Posterior vena cava (tissue), 2 donors: ENCODE results near the gene FOXO3. TPM values are rescaled to one million over a fixed set of nuclear protein-coding genes. Genes with fewer than 3 reads are reported as not detected.
A peak's percentile ranks its signal among the peaks of the same experiment; 100 is the strongest.

Source experiments
- DNase-seq: peaks from one replicate; pipeline ENCODE4 v3.0.0-alpha.2; 2020; ENCODE audit warnings: low spot score
- intact Hi-C, 2 donors: fragments of 100-400 bp; cut with DNase I; formaldehyde crosslinking; loops; one replicate each; pipeline versions ENCODE4 v1.14.1 to v1.14.2; 2022 to 2023
- total RNA-seq, 2 donors: library from RNA; stranded (reverse); fragmentation: NEBNext Ultra II Directional; extraction: Animal tissue kit (Norgen Biotek cat#: 25700); gene quantifications; one replicate each; pipeline ENCODE4 v1.2.1, GENCODE V29; 2021
- donor health status: DM: yes; HTN: yes; CAD: no.
- donor health status: DM: yes; HTN: yes; CAD: no.

Gene FOXO3
- total RNA-seq, 2 donors from 2014 or later = 53.8 to 57.7 TPM

- intact Hi-C loops = loop anchor here in 1 of 2 donors (5.0 kb wide), 1 partner anchor 294 kb away; no protein-coding TSS in a partner anchor
- DNase-seq = no peak
These were observed 50.4 kb downstream of the FOXO3 start for GRCh38 chr6:108610957-108611586.

DNA sequence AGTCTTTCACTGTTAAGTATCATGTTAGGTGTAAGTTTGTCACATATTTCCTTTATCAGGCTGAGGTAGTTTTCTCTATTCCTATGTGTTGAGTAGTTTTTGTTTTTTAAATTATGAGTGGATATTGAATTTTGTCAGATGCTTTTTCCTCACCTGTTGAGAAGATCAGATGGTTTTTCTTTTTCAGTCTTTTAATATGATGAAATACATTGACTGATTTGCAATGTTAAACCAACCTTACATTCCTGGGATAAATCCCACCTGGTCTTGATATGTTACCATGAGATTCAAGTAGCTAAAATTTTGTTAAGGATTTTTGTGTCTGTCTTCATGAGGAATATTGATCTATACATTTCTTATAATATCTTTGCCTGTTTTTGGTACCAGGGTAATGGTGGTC, 52.1 kb downstream of the FOXO3 start:
- intact Hi-C loops = loop anchor here in 1 of 2 donors (5.0 kb wide), 1 partner anchor 296 kb away; no protein-coding TSS in a partner anchor

GRCh38 chr6:108616544-108616943, 55.8 kb downstream of the FOXO3 start:
- DNase-seq = no peak
- intact Hi-C loops = no loop called here

More for the DNA sequence above, 52.1 kb downstream of the FOXO3 start:
- DNase-seq = no peak

DNA sequence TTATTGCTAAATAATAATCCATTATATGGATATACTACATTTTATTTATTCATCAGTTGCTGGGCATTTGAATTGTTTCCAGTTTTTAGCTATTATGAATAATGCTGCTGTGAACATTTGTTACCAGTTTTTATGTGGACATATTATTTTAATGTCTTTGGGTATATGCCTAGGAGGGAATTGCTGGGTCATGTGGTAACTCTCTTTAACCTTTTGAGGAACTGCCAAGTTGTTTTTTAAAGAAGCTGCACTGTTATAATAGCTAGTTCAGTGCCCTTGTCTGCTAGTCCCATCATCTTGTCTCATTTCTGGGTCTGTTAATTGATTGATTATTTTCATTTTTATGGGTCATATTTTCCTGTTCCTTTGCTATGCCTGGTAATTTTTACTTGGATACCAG, 56.3 kb downstream of the FOXO3 start:
- intact Hi-C loops = no loop called here
- no peak for DNase-seq

DNA sequence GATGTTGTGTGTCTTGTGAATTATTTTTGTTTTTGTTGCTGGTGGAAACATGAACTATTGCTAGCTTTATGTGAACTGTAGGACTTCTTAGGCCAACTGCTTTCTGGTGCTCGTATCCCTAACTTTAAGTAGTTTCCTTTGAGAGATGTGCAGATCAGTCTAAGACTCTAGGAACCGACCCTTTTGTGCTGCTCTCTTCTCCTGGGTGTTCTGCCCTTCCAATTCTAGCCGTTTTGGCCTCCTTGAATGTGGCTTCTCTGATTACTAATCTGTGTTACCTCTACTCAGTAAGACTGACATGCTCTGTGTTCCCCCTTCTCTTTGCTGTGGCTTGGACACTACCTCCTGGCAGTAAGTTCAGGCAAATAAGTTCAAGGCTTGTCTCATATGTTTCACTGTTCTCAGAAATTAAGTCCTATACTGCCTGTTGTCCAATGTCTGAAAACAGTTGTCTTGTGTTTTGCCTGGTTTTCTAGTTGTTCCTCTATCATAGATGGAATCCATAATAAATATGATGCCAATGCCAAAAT, 58.0 kb downstream of the FOXO3 start:
- intact Hi-C loops = no loop called here
- no peak for DNase-seq

GRCh38 chr6:108619431-108620197, 58.9 kb downstream of the FOXO3 start:
- intact Hi-C loops = no loop called here
- DNase-seq = no peak

DNA sequence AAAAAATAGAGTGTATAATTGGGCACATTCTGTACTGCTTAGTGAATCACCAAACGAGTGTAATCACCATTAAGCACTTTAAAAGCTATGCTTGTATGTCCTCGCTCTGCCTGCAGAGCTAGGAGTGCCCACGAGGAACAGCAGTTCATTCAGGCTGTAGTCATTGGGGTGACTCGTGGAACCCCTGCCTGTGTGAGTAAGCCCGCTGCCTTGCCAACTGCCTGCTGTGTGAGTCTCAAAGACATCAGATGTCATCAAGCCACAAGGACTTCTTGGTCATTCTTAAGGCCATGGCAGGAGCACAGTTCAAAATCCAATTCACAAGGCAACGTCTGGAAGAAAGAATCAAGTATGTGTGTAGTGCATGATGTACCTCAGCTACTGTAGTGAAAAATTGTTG, 60.4 kb downstream of the FOXO3 start:
- intact Hi-C loops = no loop called here
- peak; percentile 85 for DNase-seq

GRCh38 chr6:108622641-108623298, 62.1 kb downstream of the FOXO3 start:
- peak; percentile 87 for DNase-seq
- intact Hi-C loops = no loop called here

DNA sequence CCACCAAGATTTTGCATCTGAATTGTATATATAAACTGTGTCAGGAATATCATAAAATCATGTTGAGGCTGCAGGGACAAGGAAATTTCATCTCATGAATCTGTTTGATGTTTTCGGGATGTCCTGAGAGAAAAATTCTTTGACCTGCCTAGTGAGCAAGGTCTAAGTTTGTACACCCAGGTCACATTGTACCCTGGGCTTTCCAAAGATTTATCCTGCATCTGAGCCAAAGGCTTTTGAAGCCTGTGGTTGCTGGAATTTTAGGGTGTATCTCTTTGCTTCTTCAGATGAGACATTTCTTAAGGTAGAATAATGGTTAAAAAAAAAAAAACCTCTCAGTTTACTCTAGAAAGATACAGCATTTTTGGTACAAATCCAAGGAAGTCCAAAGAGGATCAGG, 63.3 kb downstream of the FOXO3 start:
- intact Hi-C loops = no loop called here
- no peak for DNase-seq

DNA sequence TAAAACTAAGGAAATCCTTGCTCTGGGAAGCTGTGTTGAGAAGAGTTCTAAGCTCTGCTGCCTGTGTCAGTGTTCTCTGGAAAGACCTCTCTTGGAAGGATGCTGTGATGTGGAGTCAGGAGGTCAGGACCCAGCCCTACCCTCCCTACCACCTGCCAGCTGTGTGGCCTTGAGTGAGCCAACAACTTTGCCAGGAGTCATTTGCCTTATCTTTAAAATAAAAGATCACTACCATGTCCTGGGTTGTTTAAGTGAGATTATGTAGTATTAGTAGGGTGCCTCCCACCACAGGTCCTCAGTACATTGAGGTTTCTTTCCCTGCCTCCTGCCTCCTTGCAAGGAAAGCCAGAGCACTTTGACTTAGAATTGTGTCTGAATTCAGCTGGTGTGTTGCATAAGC, 64.9 kb downstream of the FOXO3 start:
- intact Hi-C loops = no loop called here
- no peak for DNase-seq

GRCh38 chr6:108626777-108627176, 66.1 kb downstream of the FOXO3 start:
- intact Hi-C loops = no loop called here
- no peak for DNase-seq

DNA sequence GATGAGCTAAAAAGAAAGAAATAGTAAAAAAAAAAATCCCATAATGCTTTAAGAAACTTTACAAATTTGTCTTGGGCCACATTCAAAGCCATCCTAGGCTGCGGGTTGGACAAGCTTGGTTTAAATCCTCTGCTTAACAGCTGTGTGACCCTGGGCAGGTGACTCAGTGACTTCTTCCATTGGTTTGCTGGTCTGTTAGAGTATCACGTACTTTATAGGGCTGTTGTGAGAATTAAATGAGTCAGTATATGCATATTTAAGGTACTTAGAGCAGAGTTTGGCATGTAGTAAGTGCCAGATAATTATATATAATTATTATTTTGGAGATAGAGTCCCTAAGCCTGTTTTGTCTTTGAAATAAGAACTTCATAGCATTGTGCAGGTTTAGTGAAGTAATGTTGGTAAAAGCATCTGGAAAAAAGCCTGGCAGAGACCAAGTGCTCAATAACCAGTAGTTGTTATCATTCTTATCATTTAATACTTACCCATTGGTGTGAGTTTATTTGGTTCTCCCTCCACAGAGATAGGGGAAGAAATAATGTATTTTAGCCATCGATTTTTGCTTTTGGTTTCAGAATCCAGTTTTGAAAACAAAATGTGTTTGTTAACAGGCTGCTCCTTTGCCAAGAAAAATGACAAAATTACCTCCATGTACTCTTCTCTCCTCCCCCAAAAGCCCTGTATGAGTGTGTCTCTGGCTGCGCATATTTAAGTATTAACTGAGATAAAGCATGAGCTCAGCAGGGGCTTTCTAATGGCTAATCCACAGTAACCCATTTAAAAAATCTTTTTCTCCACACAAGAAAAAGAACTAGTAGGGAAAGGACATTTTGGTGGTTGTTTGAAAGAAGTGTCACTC, 67.2 kb downstream of the FOXO3 start:
- no peak for DNase-seq
- intact Hi-C loops = no loop called here

DNA sequence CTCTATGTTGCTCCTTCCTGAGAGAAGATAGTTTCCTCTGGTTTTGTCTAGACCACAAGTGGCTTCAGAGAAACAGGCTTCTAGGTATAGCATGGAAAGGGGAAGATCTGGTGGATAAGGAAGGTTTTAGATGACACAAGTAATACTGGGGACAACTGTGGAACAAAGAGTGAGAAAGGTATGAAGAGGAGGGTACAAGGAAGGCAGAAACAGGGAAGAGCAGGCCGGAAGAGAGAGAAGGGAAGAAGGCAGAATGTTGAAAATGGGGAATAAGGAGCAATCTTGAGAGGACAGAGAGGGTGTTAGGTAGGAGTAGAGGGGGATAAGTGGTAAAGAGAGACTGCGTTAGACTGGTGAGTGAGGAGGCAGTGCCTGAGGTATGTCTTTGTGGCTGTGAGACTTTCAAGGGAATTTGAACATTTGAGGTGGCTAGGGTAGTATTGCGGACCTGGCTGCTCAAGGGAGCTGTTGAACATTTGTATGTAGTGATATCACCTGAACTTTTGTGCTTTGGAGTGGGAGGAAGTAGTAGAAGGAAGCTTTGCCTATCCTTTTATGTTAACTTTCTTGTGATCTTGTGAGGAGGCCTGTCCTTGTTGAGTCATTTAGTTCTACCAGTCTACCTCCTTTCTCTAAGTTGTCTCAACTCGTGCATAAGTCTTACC, 69.5 kb downstream of the FOXO3 start:
- DNase-seq = no peak
- intact Hi-C loops = no loop called here

GRCh38 chr6:108632441-108632840, 71.7 kb downstream of the FOXO3 start:
- intact Hi-C loops = no loop called here

GRCh38 chr6:108633436-108633835, 72.7 kb downstream of the FOXO3 start:
- DNase-seq = no peak
- intact Hi-C loops = no loop called here

More at GRCh38 chr6:108632441-108632840, 71.7 kb downstream of the FOXO3 start:
- DNase-seq = no peak

DNA sequence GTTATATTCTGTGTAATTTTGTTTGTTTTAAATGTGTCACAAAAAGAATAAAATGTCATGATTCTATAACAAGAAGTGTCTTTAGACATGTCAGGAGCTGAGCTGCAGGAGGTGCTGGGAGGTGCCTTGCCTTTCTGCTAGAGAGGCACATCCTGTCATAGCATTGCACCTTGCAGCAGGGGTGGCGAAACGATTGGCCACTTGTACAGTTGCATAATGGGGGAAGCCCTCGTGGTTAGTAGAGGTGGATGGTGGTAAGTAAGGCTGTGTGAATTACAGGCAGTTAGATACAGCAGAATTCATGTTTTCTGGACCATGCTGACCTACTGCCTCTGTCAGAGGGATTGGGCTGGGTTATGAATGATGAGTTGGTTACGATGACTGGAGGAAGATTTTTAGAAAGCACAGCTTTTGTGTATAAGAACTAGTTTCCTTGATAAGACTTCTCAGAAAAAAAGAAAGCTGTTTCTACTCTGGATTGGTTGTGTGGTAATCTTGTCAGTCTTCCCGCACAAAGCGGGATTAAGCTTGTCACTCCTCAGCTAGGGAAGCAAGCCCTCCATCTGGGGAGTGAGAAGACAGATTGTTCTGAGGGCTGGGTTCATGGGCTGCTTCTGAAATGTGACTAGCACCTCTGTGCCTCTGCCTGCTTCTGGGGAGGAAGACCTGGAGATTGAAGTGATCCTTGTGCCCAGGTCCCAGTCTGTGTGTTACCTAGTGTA, 74.9 kb downstream of the FOXO3 start:
- DNase-seq = no peak
- intact Hi-C loops = no loop called here

DNA sequence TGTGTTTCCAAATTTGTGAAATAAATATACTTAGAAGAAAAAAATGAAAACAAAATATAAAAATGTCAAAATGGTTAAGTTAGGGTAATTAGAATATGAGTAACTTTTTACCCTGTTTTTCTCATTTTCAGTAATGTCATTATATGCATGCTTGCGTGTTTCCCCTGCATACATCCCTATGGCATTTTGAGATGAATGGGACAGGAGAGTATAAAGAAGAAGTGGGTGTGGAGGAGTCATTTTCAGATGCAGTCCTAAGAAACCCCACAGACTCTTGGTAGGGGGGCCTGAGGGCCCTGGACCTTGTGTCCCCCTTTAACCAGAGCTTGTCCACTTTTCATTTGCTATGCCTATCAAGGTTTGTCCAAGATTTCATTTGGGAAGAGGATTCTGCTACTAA, 77.2 kb downstream of the FOXO3 start:
- intact Hi-C loops = no loop called here
- DNase-seq = no peak

- intact Hi-C loops = no loop called here
- no peak for DNase-seq
These were observed 78.3 kb downstream of the FOXO3 start for GRCh38 chr6:108638993-108639392.
